GM03348 (cell line): Measurements from ENCODE around the gene NYAP2.

Source experiments
- DNase-seq: peaks from one replicate; pipeline ENCODE4 v3.0.0; 2012; ENCODE audit warnings: low spot score

Gene NYAP2

GRCh38 chr2:225399504-225399903, at the start of gene NYAP2:
Gene NYAP2 (plus strand): TSS chr2:225399710. CDS start chr2:225408881, 9,171 bp downstream.
- no peak for DNase-seq

- no peak for DNase-seq
These were observed 45.9 kb upstream of the NYAP2 start for GRCh38 chr2:225353579-225354085.

DNA sequence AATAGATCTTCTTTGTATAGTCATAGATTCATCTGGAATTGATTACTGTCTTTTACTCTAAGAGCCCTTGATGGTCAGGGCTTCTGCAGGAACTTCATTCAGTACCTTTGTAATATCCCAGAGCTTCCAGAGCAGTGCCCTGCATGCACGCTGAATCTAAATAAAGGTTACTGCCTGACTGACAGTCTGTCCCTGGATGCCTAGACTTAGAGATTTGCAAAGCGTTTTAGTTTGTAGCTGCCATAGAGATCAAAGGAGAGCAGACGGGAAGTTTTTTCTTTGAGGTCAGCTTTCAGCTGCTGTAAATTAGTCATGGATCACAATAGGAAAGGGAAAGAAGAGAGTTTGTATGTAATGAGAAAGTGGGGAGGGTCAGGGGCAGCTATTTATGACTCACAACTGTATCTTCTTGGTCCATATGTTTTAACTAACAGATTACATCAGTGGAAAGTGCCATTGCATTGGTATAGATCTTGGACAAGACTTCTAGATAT, 45.2 kb upstream of the NYAP2 start:
- DNase-seq = peak; percentile 2

DNA sequence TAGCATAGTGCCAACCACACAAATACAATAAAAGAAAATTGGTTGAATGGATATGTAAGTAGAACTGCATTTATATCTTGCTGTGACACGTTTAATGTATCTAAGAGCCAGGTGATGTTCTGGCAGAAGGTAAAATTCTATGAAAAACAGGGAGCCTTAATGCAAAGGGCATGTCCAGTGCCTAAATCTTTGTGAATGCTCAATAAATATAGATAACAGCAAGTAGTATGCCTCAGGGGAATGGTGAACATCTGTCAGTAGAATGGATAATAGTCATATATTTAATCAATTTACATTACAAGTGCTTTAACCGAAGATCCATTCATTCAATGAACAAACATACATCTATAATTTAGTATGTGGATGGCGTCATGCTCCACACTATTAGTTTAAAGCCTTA, 43.7 kb upstream of the NYAP2 start:
- no peak for DNase-seq

DNA sequence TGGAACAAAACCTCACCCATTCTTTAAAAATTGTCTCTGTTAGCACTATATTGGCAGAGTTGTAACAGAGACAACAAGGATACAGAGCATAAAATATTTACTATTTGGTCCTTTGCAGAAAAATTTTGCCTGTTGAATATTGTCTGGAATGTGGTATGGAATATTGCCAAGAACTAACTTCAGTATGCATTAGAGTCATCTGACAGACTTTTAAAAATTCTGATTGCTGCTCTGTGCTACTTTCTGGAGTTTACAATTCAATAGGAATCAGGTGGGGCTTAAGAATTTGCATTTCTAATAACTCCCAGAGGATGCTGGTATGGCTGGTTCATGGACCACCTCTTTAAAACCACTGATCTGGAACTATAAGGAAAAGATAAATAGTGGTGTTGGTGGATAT, 32.8 kb upstream of the NYAP2 start:
- DNase-seq = no peak

DNA sequence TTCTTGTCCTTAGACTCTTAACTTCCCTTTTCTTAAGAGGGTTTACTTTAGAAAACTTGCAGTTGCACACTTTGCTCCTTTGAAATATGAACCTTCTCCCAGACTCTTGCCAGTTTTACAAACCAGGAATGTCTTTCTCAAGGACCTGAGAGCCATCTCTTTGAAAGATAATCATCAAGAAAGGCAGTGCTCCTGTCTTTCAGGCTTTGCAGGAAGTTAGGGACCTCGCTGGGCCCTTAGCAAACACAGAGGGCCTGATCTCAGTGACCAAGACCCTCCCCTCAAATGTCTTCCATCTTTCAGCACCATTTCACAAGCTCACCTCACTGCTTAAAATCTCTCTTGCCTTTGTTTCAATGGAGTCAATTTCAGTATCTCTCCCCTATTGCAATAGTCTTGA, 32.0 kb upstream of the NYAP2 start:
- no peak for DNase-seq

- no peak for DNase-seq
These were observed 20.5 kb upstream of the NYAP2 start for GRCh38 chr2:225378984-225379383.

DNA sequence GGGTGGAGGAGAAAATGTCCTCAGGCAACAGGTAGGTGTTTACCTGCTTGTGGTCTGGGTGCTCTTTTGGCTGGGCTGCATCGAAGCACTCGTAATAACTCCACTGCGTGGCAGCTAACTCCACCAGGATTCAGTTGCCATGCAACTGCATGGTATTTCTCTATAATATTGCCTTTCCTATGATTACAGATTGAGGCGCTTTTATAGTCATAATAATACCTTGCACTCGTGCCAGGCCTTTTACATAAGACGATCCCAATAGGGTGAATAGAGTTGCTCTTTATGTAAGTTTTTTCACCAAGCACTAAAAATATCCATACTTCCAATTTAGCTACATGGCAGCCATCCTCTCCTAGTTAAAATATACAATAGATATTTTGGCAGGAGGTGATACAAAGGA, 19.7 kb upstream of the NYAP2 start:
- DNase-seq = no peak

DNA sequence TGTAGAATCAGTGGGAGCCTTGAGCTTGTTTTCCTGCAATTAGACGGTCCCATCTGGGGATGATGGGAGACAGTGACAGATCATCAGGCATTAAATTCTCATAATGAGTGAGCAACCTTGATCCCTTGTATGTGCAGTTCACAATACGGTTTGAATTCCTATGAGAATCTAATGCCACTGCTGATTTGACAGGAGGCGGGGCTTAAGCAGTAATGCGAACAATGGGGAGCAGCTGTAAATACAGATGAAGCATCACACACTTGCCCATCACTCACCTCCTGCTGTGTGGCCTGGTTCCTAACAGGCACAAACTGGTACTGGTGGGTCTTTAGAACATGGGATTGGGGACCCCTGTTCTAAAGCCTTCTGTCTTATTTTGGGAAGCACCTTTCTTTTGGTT, 17.9 kb upstream of the NYAP2 start:
- DNase-seq = no peak

DNA sequence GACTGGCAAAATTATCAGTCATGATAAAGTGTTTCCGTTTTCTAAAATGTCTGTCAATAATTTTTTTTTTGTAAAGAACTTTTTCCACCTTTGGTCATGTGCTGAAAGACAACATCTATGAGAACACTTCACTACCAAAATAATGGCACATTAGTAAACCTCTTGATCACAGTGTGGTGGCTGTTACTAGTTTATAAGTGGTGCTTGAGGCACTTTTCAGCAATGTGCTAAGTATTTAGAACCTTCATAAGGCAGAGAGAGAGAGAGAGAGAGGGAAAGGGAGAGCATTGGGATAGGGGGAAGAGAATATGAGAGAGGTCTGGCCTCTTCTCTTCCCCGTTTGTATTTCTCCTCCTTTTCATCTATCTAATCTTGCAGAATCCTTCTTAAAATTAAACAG, 1.1 kb upstream of the NYAP2 start:
- no peak for DNase-seq

DNA sequence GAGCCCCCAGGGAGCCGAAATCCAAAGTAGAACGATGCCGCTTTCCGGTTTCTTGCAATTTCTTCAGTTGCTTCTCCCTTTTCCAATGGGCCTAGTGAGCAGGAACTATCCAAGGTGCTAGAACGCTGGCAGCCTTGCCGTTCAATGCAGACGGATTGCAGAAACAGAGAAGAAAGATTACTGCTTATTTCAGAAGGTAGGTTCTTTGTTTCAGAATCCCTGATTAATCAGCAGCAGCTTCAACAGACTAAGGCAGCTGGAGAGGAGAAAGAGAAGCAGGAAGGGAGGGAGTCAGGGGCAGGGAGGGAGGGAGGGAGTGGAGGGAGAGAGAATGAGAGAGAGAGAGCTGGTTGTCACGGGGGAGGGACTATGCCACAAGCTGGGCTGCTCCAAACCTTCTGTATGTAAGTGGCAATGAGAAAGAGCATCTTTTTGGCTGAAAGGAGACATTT, 576 bp downstream of the NYAP2 start:
- DNase-seq = peak; percentile 52

DNA sequence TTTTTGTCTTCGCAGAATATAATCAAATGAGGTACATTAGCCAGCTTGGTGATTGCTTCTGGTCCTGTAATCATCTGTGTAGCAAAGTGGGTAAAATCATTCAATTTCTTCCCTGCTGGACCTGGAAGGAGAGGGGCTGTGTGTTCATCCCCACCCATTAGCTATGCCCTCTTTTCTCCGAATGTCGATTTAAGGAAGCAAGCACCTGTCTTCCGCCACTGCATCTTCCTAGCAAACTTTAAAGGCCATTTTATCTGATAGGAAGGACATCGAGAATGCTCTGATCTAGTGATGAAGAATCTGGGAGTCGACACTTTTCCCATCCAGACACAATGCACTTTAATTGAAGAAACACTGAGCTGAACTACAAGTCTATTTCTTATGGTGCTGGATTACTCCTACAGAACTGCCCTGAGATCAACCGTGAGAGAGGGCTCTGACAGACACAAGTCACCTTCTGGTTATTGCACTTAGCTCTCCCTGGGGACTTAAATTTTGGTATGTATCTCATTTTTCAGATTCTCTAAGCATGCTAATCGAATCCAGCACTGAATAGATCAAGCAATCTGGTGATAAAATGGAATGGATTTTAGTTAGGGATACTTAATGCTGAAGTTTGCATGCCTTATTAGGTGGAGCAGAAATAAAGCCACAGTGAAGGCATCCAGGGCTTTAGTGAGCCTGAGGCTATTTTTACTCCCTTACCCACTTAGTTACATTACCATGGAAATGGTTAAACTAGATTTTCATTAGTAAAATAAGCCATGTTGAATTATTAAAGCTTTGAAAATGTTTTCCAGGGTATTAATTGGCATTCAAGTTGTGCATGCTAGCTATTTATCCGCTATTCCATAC, 1.3 kb downstream of the NYAP2 start:
- no peak for DNase-seq

DNA sequence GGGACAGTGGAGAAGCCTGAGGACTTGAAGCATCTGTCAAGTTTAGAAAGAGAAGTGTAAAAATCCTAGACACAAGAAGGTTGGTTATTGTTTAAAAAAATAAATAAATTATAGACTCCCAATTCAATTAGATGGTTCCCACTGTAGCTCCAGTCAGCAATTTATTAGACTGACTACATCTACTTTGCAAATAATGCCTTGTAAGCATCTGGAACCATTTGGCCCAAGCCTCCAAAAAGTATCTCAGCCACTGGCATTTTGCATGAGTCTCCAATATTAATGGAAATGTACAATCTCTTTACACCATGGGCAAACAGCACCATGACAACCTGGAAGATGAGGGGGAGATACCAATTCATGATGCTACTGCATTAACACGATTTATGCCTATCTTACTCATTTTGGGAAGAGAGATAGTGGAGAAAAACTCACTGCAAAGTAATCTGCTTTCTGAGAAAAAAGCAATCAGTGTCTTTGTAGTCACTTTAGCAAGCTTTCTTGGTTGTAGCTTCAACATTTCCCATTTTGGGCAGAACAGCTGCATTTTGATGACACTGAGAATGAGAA, 2.8 kb downstream of the NYAP2 start:
- no peak for DNase-seq

GRCh38 chr2:225411452-225411851, 11.9 kb downstream of the NYAP2 start:
- DNase-seq = no peak

GRCh38 chr2:225413786-225414185, 14.3 kb downstream of the NYAP2 start:
- DNase-seq = no peak

DNA sequence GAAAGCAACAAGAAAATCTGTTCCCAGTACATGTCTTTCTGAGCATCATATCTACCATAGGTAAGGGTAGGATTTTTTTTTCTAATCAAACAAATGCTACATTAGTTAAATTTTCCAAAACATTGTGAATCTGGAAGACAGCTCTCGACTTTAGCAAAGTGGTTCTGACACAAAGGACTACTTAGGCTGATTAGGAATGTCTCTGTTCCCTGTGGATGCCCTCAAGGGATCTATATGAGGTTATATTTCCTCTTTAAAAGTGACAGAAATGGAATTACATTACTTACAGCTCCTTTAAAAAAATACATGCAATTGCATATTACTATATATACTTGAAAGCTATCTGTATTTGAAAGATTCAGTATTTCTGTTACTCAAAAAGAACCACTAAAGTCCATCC, 15.4 kb downstream of the NYAP2 start:
- DNase-seq = no peak

DNA sequence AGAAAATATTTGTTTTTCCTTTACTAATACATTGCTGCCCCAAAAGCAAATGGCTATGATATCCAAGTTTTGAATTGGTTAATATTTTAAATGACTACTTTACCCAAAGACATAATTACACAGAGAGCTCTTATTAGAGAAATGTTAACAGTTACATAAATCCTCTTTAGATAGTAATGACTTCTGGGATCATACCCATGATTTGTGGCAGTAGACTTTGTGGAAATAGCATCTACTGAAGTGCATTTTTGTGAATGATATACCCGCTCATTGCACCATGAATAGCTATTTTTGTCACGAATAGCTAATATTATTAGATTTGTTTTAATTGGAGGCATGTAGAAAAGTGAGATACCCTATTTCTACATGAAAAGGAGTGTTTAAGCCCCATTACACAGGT, 15.8 kb downstream of the NYAP2 start:
- no peak for DNase-seq

DNA sequence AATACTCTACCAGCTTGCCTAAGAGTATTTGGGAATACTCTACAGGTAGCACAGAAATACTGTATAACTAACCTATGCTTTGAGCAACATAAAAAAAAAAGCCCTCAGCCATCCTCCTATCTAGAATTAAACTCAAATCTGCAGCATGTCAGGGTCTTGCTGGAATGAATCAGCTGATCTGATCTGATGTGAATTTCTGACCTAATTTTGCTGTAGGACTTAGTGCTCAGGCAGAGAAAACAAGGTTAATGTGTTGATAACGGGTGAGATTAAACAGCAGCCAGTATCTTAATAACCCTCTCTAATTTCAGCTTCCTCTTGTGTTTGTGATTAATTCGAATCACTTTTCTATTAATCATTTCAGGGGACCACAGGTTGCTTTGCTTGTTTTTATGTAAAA, 16.3 kb downstream of the NYAP2 start:
- DNase-seq = no peak

- no peak for DNase-seq
These were observed 17.3 kb downstream of the NYAP2 start for GRCh38 chr2:225416616-225417367.

DNA sequence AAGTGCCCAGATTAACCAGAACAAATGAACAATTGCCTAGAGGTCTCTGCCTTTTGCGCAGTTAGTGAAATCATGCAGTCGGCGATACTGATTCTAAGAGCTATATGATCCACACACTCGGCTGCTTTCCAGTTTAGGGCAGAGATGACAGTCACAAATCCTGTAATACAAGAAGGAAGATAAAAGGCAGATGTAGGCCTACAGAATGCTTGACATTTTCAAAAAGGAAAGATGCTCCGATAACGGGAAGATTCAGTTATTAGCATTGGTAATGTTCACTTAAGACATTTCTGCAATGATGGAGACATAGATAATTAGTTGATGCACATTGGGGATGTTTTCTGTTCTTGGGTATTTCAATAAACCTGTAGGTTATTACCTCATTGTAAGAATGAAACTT, 19.5 kb downstream of the NYAP2 start:
- DNase-seq = no peak

- DNase-seq = no peak
These were observed 22.6 kb downstream of the NYAP2 start for GRCh38 chr2:225422145-225422544.

GRCh38 chr2:225425284-225425683, 25.8 kb downstream of the NYAP2 start:
- DNase-seq = no peak

DNA sequence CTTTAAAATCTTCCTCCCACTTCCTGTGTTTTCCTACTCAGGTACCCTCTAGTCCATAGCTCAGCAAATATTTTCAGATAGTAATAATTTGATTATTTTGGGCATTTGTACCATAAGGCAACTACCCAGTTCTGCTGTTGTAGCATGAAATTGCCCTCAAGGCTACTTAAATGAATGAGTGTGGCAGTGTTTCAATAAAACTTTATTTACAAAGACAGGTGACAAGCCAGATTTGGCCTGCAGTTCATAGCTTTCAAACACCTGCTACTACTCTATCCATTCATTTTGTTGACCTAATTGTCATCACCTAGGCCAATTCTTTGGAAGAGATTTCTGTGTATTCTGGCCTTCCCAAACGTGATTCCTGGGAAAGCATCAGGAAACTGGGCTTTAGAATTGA, 28.9 kb downstream of the NYAP2 start:
- DNase-seq = no peak
